Naive thymus-derived CD4-positive, alpha-beta T cell (primary cell): ENCODE results near the gene DNAH8. TPM values are rescaled to one million over a fixed set of nuclear protein-coding genes. Genes with fewer than 3 reads are reported as not detected.

ENCODE experiments used
- ATAC-seq: fragments of 150-1000 bp; cut with Tn5 transposase; 2 replicates; pipeline ENCODE4 v1.10.0; 2021; ENCODE audit warnings: mild to moderate bottlenecking, moderate library complexity
- CTCF ChIA-PET: fragments of 350-600 bp; sonication (Branson Sonifier 250); formaldehyde crosslinking; loops from one replicate; lab custom pipeline; 2021; ENCODE audit warnings: antibody characterized with exemption; lab: Charles Lee
- POLR2A ChIA-PET: fragments of 350-600 bp; sonication (Branson Sonifier 250); formaldehyde crosslinking; loops from one replicate; lab custom pipeline; 2021; ENCODE audit warnings: antibody characterized with exemption, inconsistent platforms; lab: Charles Lee
- DNase-seq, 9 donors: peaks; one replicate each; pipeline versions ENCODE4 v3.0.0 to v3.0.0-alpha.2; 2020 to 2022; ENCODE audit warnings: mixed read lengths in 1 of 9
- H3K27ac ChIP-seq: one replicate; pipeline ENCODE4 v1.7.0; 2013; ENCODE audit warnings: mild to moderate bottlenecking, low read depth, low read length, moderate library complexity
- H3K27me3 ChIP-seq, 2 donors: one replicate each; pipeline ENCODE4 v1.7.0; 2013; ENCODE audit warnings: low read length in 2 of 2, mild to moderate bottlenecking in 2 of 2, moderate library complexity in 2 of 2; ENCODE audit not compliant: control insufficient read depth in 2 of 2, insufficient read depth in 2 of 2
- H3K36me3 ChIP-seq, 3 experiments: 1 replicate in 2 of 3; 2 replicates in 1 of 3; pipeline ENCODE4 v1.7.0; 2013; ENCODE audit warnings: low read length in 3 of 3, mild to moderate bottlenecking in 3 of 3, moderate library complexity in 1 of 3; ENCODE audit not compliant: insufficient read depth in 3 of 3, control insufficient read depth in 2 of 3
- H3K4me1 ChIP-seq, 2 donors: one replicate each; pipeline ENCODE4 v1.7.0; 2013; ENCODE audit warnings: low read length in 2 of 2, mild to moderate bottlenecking in 2 of 2, moderate library complexity in 1 of 2; ENCODE audit not compliant: control insufficient read depth in 2 of 2, insufficient read depth in 2 of 2
- H3K4me3 ChIP-seq: 2 replicates; pipeline ENCODE4 v1.7.0; 2013; ENCODE audit warnings: mild to moderate bottlenecking, low read length
- H3K9me3 ChIP-seq, 3 experiments: 1 replicate in 2 of 3; 2 replicates in 1 of 3; pipeline ENCODE4 v1.7.0; 2013; ENCODE audit warnings: low read length in 3 of 3; ENCODE audit not compliant: control insufficient read depth in 2 of 3
- H3K27ac Mint-ChIP-seq, 9 donors: one replicate each; pipeline ENCODE4 v1.8.0; 2020 to 2022; ENCODE audit warnings: mixed read lengths in 9 of 9, mild to moderate bottlenecking in 8 of 9, moderate library complexity in 5 of 9, inconsistent platforms in 2 of 9
- H3K27me3 Mint-ChIP-seq, 5 donors: one replicate each; pipeline ENCODE4 v1.8.0; 2021 to 2022; ENCODE audit warnings: mixed read lengths in 5 of 5, mild to moderate bottlenecking in 1 of 5
- H3K36me3 Mint-ChIP-seq, 5 donors: one replicate each; pipeline ENCODE4 v1.8.0; 2020 to 2022; ENCODE audit warnings: mixed read lengths in 5 of 5, mild to moderate bottlenecking in 3 of 5, inconsistent platforms in 1 of 5
- H3K4me1 Mint-ChIP-seq, 7 donors: one replicate each; pipeline ENCODE4 v1.8.0; 2020 to 2022; ENCODE audit warnings: mixed read lengths in 7 of 7, mild to moderate bottlenecking in 3 of 7, inconsistent platforms in 1 of 7
- H3K4me3 Mint-ChIP-seq, 10 donors: one replicate each; pipeline ENCODE4 v1.8.0; 2020 to 2022; ENCODE audit warnings: mild to moderate bottlenecking in 10 of 10, mixed read lengths in 10 of 10, moderate library complexity in 6 of 10, inconsistent platforms in 2 of 10
- H3K9me3 Mint-ChIP-seq, 11 donors: one replicate each; pipeline ENCODE4 v1.8.0; 2020 to 2022; ENCODE audit warnings: mixed read lengths in 11 of 11, mild to moderate bottlenecking in 4 of 11, inconsistent platforms in 1 of 11, moderate library complexity in 1 of 11
- intact Hi-C, 2 donors: fragments of 100-400 bp; cut with micrococcal nuclease; formaldehyde crosslinking; loops; one replicate each; pipeline ENCODE4 v1.15.1; 2023
- polyA plus RNA-seq, 2 donors: library from polyadenylated mRNA; unstranded; fragments of 300-500 nt; fragmentation: Illumina TruSeq; gene quantifications; one replicate each; pipeline ENCODE4 v1.2.3, GENCODE V29; 2021
- total RNA-seq, 6 experiments: library from RNA in 5 of 6; stranded (reverse) in 5 of 6; gene quantifications; 1 replicate in 5 of 6; 2 replicates in 1 of 6; pipeline ENCODE4 v1.2.3 and lab custom pipeline; 2021 to 2026

The DNAH8 gene
- total and polyA plus RNA-seq, 7 experiments from 2014 or later = 0.02 to 0.15 (median 0.05) TPM; not detected in 2

DNA sequence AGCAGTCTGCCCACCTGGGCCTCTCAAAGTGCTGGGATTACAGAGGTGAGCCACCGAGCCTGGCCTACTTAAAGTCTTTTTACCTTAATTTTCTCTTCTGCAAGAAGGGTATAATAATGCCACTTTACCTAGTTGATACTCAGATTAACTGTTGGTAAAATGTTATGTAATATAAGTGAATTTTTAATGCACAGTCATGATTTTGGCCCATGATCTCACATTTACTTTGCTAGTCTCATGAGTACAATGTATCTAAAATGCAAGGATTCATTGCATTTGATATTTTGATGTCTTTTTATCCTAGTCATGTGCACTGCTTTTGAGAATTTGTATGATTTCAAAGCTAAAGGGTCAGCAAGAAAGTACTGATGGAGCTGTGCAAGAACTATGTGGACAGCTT, 13.1 kb downstream of the DNAH8 start:
- Mint-ChIP-seq H3K27ac (no peak overlapping the region), H3K9me3 (peaks cover 0 to 3% (median 0%) of the 10 kb centered on the region in 11 donors), H3K4me3 (no peak overlapping the region), H3K4me1 (peaks cover 0 to 21% (median 0%) of the 10 kb centered on the region in 7 donors), H3K27me3 (peaks cover 0 to 12% (median 2%) of the 10 kb centered on the region in 5 donors), H3K36me3 (peaks cover 0 to 2% (median 0%) of the 10 kb centered on the region in 5 donors)
- ChIA-PET POLR2A (no interaction called here), CTCF (interaction anchor here (0.7 kb wide), 1 partner anchor 66 kb away, joined by 3 read pairs; no protein-coding TSS in a partner anchor)
- H3K9me3 ChIP-seq = no peaks in the 10 kb centered on the region
- no peak for DNase-seq
- no peaks in the 10 kb centered on the region for H3K36me3 ChIP-seq
- H3K27me3 ChIP-seq = no peaks in the 10 kb centered on the region
- no peak overlapping the region for H3K27ac ChIP-seq
- H3K4me3 ChIP-seq = no peak overlapping the region
- ATAC-seq = no peak
- intact Hi-C loops = no loop called here
- H3K4me1 ChIP-seq = no peaks in the 10 kb centered on the region

DNA sequence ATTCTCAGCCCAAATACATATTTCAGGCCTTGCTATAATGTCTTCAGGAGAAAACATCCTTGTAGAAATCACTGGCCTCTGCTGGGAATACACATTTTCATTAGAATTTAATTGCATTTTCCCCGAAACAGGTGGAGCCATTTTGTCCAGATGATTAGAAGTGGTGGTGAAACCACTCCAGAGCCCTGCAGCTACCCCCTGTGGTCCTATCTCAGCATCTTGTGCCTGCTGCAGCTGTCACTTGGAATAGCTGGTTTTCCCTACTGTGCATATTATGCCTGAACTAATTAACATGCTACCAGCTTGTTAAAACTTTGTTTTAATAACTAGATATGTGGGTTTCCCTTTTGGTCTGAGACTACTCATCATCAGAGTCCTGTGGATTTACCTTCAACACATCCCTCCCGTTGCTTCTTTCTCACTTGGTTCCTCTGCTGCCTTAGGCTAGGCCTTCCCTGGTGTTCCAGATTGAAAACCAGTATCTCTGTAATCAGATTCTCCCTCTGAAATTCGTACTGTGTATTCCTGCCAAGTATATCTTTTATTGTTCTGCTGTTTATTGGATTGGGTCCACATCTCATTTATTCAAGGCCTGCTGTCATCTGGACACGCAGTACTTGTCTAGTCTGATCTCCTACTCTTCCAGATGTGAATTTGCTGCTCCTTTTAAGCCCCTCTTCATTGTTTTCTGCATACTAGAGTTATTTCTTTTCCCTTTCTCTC, 15.2 kb downstream of the DNAH8 start:
- Histone ChIP-seq H3K4me3 (no peak overlapping the region), H3K27me3 (no peaks in the 10 kb centered on the region), H3K4me1 (no peaks in the 10 kb centered on the region), H3K36me3 (no peaks in the 10 kb centered on the region), H3K9me3 (no peaks in the 10 kb centered on the region), H3K27ac (no peak overlapping the region)
- Mint-ChIP-seq H3K4me1 (peaks cover 0 to 17% (median 0%) of the 10 kb centered on the region in 7 donors), H3K27ac (no peak overlapping the region), H3K36me3 (peaks cover 0 to 2% (median 0%) of the 10 kb centered on the region in 5 donors), H3K27me3 (peaks cover 1 to 16% (median 6%) of the 10 kb centered on the region in 5 donors), H3K9me3 (peaks cover 0 to 7% (median 1%) of the 10 kb centered on the region in 11 donors), H3K4me3 (no peak overlapping the region)
- no peak for ATAC-seq
- ChIA-PET CTCF (no interaction called here), POLR2A (no interaction called here)
- intact Hi-C loops = no loop called here
- no peak for DNase-seq

DNA sequence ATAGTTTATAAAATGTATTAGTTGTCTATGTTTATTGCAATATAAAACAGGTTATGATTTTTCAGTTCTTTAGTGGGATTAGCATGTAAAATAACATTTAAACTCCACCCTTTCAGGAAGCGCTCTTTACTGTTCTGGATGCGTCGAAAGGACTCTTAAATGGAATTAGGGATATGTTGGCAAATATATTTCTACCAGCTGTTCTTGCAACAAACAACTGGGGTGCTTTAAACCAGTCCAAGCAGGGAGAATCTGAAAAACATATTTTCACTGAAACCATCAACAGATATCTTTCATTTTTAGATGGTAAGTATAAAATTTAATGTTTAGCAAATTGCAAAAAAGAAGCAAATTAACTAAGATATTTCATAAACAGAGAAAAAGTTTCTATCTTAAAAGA, 21.8 kb downstream of the DNAH8 start:
- DNase-seq (no peak), ATAC-seq (no peak)
- peaks cover 0 to 4% (median 1%) of the 10 kb centered on the region in 5 donors for H3K36me3 Mint-ChIP-seq
- H3K27ac ChIP-seq = no peak overlapping the region
- peaks cover 0 to 12% (median 4%) of the 10 kb centered on the region in 11 donors for H3K9me3 Mint-ChIP-seq
- no peak overlapping the region for H3K4me3 Mint-ChIP-seq
- intact Hi-C loops = no loop called here
- H3K4me3 ChIP-seq = no peak overlapping the region
- H3K4me1 ChIP-seq = no peaks in the 10 kb centered on the region
- peaks cover 0 to 8% of the 10 kb centered on the region in 2 donors for H3K27me3 ChIP-seq
- no peaks in the 10 kb centered on the region for H3K9me3 ChIP-seq
- no peak overlapping the region for H3K27ac Mint-ChIP-seq
- ChIA-PET POLR2A (no interaction called here), CTCF (no interaction called here)
- peaks cover 0 to 1% (median 0%) of the 10 kb centered on the region in 7 donors for H3K4me1 Mint-ChIP-seq
- H3K36me3 ChIP-seq = no peaks in the 10 kb centered on the region
- H3K27me3 Mint-ChIP-seq = peaks cover 41 to 57% (median 46%) of the 10 kb centered on the region in 5 donors

DNA sequence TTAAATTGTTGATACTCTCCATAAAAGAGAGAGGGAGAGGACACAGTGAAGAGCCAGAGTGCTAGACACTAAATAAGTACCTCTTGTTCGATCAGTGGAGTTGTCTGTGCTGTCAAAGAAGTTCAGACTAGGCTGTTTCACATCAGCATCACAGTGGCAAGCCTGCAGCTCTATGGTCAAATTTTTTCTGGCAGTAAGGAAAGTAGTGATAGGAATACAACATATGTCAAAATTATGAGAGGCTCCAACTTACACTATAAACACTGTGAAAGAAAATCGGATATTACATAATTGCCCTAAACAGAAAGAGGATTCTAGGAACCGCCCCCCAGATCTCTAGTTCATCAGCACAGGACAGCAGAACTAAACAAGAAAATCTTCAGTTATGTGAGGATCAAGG, 23.1 kb downstream of the DNAH8 start:
- intact Hi-C loops = no loop called here
- H3K27ac Mint-ChIP-seq = no peak overlapping the region
- no peak overlapping the region for H3K27ac ChIP-seq
- ChIA-PET POLR2A (no interaction called here), CTCF (no interaction called here)
- peaks cover 0 to 4% (median 1%) of the 10 kb centered on the region in 5 donors for H3K36me3 Mint-ChIP-seq
- no peak for DNase-seq
- peaks cover 48 to 55% (median 51%) of the 10 kb centered on the region in 5 donors for H3K27me3 Mint-ChIP-seq
- H3K4me1 Mint-ChIP-seq = peaks cover 0 to 1% (median 0%) of the 10 kb centered on the region in 7 donors
- H3K4me3 ChIP-seq = no peak overlapping the region
- peaks cover 0 to 11% (median 4%) of the 10 kb centered on the region in 11 donors for H3K9me3 Mint-ChIP-seq
- peaks cover 0 to 8% of the 10 kb centered on the region in 2 donors for H3K27me3 ChIP-seq
- H3K4me1 ChIP-seq = no peaks in the 10 kb centered on the region
- no peak for ATAC-seq
- no peak overlapping the region for H3K4me3 Mint-ChIP-seq
- H3K36me3 ChIP-seq = no peaks in the 10 kb centered on the region
- H3K9me3 ChIP-seq = no peaks in the 10 kb centered on the region

DNA sequence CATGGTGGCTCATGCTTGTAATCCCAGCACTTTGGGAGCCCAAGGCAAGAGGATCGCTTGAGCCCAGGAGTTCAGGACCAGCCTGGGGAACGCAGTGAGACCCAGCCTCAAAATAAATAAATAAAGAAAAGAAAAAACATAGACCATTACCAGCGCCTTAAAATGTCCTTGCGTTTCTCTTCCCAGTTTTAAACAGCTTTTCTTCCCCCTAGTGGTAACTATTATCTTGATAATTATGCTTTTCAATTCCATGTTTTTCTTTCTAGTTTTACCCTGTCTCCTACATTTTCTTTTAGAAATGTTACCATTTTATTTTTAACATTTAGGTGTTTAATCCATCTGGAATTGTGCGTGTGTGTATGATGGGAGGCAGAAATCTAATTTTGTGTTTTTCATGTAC, 24.4 kb downstream of the DNAH8 start:
- DNase-seq = no peak
- Mint-ChIP-seq H3K4me1 (no peaks in the 10 kb centered on the region), H3K36me3 (peaks cover 0 to 4% (median 1%) of the 10 kb centered on the region in 5 donors), H3K9me3 (peaks cover 0 to 9% (median 4%) of the 10 kb centered on the region in 11 donors), H3K27ac (no peak overlapping the region), H3K27me3 (peaks cover 54 to 62% (median 57%) of the 10 kb centered on the region in 5 donors), H3K4me3 (no peak overlapping the region)
- peaks cover 0 to 8% of the 10 kb centered on the region in 2 donors for H3K27me3 ChIP-seq
- H3K9me3 ChIP-seq = no peaks in the 10 kb centered on the region
- no peak overlapping the region for H3K4me3 ChIP-seq
- CTCF ChIA-PET = no interaction called here
- no peak overlapping the region for H3K27ac ChIP-seq
- ATAC-seq = no peak
- POLR2A ChIA-PET = no interaction called here
- H3K36me3 ChIP-seq = no peaks in the 10 kb centered on the region
- no peaks in the 10 kb centered on the region for H3K4me1 ChIP-seq
- intact Hi-C loops = no loop called here

DNA sequence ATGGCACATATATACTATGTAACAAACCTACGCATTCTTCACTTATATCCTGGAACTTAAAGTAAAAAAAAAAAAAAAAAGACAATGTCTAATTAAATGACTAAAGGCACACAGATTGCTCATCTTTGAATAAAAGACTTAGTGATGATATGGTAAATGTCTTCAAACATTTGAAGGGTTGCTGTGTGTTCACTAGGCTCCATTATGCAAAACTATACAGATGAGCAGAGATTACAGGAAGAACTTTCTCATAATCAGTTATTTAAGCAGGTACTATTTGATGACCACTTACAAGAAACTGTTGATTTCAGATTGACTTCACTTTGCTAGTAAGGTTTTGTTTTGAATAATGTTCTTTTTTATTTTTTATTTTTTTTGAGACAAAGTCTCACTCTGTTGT, 34.4 kb downstream of the DNAH8 start:
- POLR2A ChIA-PET = no interaction called here
- Histone ChIP-seq H3K36me3 (no peaks in the 10 kb centered on the region), H3K9me3 (no peaks in the 10 kb centered on the region), H3K4me3 (no peak overlapping the region), H3K27ac (no peak overlapping the region), H3K27me3 (peaks cover 0 to 3% of the 10 kb centered on the region in 2 donors), H3K4me1 (no peaks in the 10 kb centered on the region)
- ATAC-seq (no peak), DNase-seq (no peak)
- Mint-ChIP-seq H3K4me1 (no peaks in the 10 kb centered on the region), H3K4me3 (no peak overlapping the region), H3K27me3 (peaks cover 13 to 35% (median 27%) of the 10 kb centered on the region in 5 donors), H3K27ac (no peak overlapping the region), H3K36me3 (no peaks in the 10 kb centered on the region), H3K9me3 (no peaks in the 10 kb centered on the region)
- intact Hi-C loops = no loop called here
- CTCF ChIA-PET = no interaction called here
